Daoy (cell line): ENCODE data around the gene VAPA. TPM values are rescaled to one million over a fixed set of nuclear protein-coding genes. Genes with fewer than 3 reads are reported as not detected.

Experiments used
- DNase-seq: peaks from one replicate; pipeline ENCODE4 v3.0.0-alpha.2; 2015; ENCODE audit warnings: low read depth
- total RNA-seq: library from RNA; depleted of rRNA; stranded (reverse); fragments of >200 nt; shearing (Covaris generic); gene quantifications from 2 replicates; pipeline ENCODE4 v1.2.3, GENCODE V29; 2014; rRNA removed

Gene VAPA
- total RNA-seq, 1 experiment from 2014 or later: 323 TPM

- DNase-seq: no peak
Observed at GRCh38 chr18:9997711-9998110, 83.9 kb downstream of the VAPA start.

- DNase-seq: no peak
Observed at GRCh38 chr18:9998330-9998729, 84.5 kb downstream of the VAPA start.

- no peak for DNase-seq
Observed at GRCh38 chr18:10002280-10002679, 88.5 kb downstream of the VAPA start.

- no peak for DNase-seq
Observed at GRCh38 chr18:10003281-10003680, 89.5 kb downstream of the VAPA start.

DNA sequence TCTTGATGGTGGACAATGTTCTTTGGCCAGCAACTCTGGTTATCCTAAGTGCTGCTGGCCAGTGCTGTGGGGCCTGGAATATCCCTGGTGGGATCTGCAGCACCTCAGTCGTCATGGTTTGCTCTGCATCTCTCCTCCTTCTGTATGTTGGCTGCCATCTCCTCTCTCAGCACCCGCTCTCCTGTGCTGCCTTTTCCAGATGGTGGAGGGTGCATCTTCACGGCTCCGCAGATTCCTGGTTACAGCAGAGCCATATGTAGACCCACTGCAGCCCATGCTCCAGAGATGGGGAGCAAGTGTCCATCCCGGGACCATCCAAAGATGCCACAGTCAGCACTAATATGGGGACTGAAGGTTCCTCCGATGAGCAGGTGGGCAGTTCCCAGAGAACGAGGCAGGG lies 90.0 kb downstream of the VAPA start:
- DNase-seq: no peak

- no peak for DNase-seq
Observed at GRCh38 chr18:10006311-10006893, 92.6 kb downstream of the VAPA start.

DNA sequence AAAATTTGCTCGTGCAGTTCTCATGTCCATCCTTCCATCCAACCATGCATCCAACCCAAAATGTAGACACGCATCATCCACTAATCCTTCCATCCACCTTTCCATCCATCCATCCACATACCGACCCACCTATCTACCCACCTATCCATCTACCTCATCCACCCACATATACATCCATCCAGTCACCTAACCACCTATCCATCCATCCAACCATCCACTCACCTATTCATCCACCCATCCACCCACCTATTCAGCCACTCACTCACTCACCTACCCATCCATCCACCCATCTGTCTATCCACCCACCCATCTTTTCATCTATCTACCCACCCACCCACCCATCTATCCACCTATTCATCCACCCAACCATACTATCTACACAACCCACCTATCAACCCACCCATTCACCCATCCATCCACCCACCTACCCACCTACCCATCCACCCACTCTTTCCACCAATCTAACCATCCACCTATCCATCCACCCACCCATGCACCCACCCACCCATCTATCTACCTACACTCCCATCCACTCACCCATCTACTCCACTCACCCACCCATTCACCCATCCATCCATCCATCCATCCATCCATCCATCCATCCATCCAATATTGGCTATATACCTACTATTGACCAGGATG lies 94.3 kb downstream of the VAPA start:
- no peak for DNase-seq

Other genes starting within 250 kb of the VAPA start
- gene RAB31, start 205.7 kb upstream of the VAPA start, total RNA-seq: 18.2 and 19.3 TPM in 2 replicates
- 0.06 TPM in 1 of 2 replicates, not detected in the other for gene TXNDC2, start 28.0 kb upstream of the VAPA start, total RNA-seq